Mesothelial cell of epicardium (in vitro differentiated cells): ENCODE data around the gene AURKA. TPM values are rescaled to one million over a fixed set of nuclear protein-coding genes. Genes with fewer than 3 reads are reported as not detected.

Source experiments
- DNase-seq, 2 experiments: peaks; one replicate each; pipeline ENCODE4 v3.0.0; 2021; ENCODE audit warnings: low spot score in 2 of 2; ENCODE audit not compliant: unreplicated experiment in 2 of 2
- H3K27ac Mint-ChIP-seq: 2 replicates; pipeline ENCODE4 v1.8.0; 2021; ENCODE audit warnings: mixed read lengths
- H3K27me3 Mint-ChIP-seq: 2 replicates; pipeline ENCODE4 v1.8.0; 2021; ENCODE audit warnings: low read depth, mixed read lengths
- H3K36me3 Mint-ChIP-seq: 2 replicates; pipeline ENCODE4 v1.8.0; 2021; ENCODE audit warnings: mixed read lengths
- H3K4me1 Mint-ChIP-seq: 2 replicates; pipeline ENCODE4 v1.8.0; 2021; ENCODE audit warnings: mixed read lengths
- H3K4me3 Mint-ChIP-seq: 2 replicates; pipeline ENCODE4 v1.8.0; 2021; ENCODE audit warnings: mild to moderate bottlenecking, moderate library complexity, mixed read lengths
- H3K9me3 Mint-ChIP-seq: 2 replicates; pipeline ENCODE4 v1.8.0; 2021; ENCODE audit warnings: mixed read lengths
- CTCF ChIP-seq: fragments of 200-600 bp; sonication (generic); IDR thresholded peaks from one replicate; pipeline ENCODE4 v1.5.0; 2021; ENCODE audit warnings: antibody characterized with exemption; ENCODE audit not compliant: unreplicated experiment
- total RNA-seq: library from RNA; stranded (reverse); gene quantifications from 3 replicates; pipeline ENCODE4 v1.2.1, GENCODE V29; 2021

The AURKA gene
- total RNA-seq, 1 donor from 2014 or later: 14.4 TPM

- Mint-ChIP-seq H3K4me3 (no peak overlapping the region), H3K36me3 (peaks cover 2% of the 10 kb centered on the region), H3K27me3 (no peaks in the 10 kb centered on the region), H3K4me1 (peaks cover 6% of the 10 kb centered on the region), H3K9me3 (no peaks in the 10 kb centered on the region), H3K27ac (no peak overlapping the region)
- TF ChIP-seq CTCF: no peak
- no peak for DNase-seq
Observed at GRCh38 chr20:56420940-56421688, 29.1 kb upstream of the AURKA start.

- peaks cover 2% of the 10 kb centered on the region for H3K36me3 Mint-ChIP-seq
- H3K9me3 Mint-ChIP-seq: no peaks in the 10 kb centered on the region
- H3K27ac Mint-ChIP-seq: no peak overlapping the region
- no peak for DNase-seq
- no peak for TF ChIP-seq CTCF
- peaks cover 6% of the 10 kb centered on the region for H3K4me1 Mint-ChIP-seq
- no peaks in the 10 kb centered on the region for H3K27me3 Mint-ChIP-seq
- H3K4me3 Mint-ChIP-seq: no peak overlapping the region
Observed at GRCh38 chr20:56420028-56420427, 28.0 kb upstream of the AURKA start.

GRCh38 chr20:56418385-56418861 is 26.4 kb upstream of the AURKA start:
- no peaks in the 10 kb centered on the region for H3K9me3 Mint-ChIP-seq
- no peak for DNase-seq
- H3K27ac Mint-ChIP-seq: no peak overlapping the region
- peaks cover 6% of the 10 kb centered on the region for H3K4me1 Mint-ChIP-seq
- H3K36me3 Mint-ChIP-seq: peaks cover 5% of the 10 kb centered on the region
- no peaks in the 10 kb centered on the region for H3K27me3 Mint-ChIP-seq
- H3K4me3 Mint-ChIP-seq: no peak overlapping the region
- no peak for TF ChIP-seq CTCF

GRCh38 chr20:56417911-56418310 is 25.9 kb upstream of the AURKA start:
- H3K9me3 Mint-ChIP-seq: no peaks in the 10 kb centered on the region
- H3K4me1 Mint-ChIP-seq: peaks cover 6% of the 10 kb centered on the region
- H3K27me3 Mint-ChIP-seq: no peaks in the 10 kb centered on the region
- H3K27ac Mint-ChIP-seq: no peak overlapping the region
- H3K36me3 Mint-ChIP-seq: peaks cover 6% of the 10 kb centered on the region
- no peak for TF ChIP-seq CTCF
- no peak for DNase-seq
- H3K4me3 Mint-ChIP-seq: no peak overlapping the region

GRCh38 chr20:56417402-56417801 is 25.4 kb upstream of the AURKA start:
- no peak for DNase-seq
- Mint-ChIP-seq H3K27me3 (no peaks in the 10 kb centered on the region), H3K4me3 (no peak overlapping the region), H3K27ac (no peak overlapping the region), H3K4me1 (peaks cover under 1% of the 10 kb centered on the region), H3K9me3 (no peaks in the 10 kb centered on the region), H3K36me3 (peaks cover 9% of the 10 kb centered on the region)
- TF ChIP-seq CTCF: no peak
